Mucosa of descending colon (tissue), 3 donors: ENCODE data around the gene SLC7A11. TPM values are rescaled to one million over a fixed set of nuclear protein-coding genes. Genes with fewer than 3 reads are reported as not detected.

Experiments used
- ATAC-seq: fragments of 200-7000 bp; cut with Tn5 transposase; one replicate; pipeline ENCODE4 v1.9.1; 2020; ENCODE audit warnings: mild to moderate bottlenecking, moderate library complexity
- DNase-seq, 3 donors: peaks; one replicate each; pipeline ENCODE4 v3.0.0-alpha.2; 2020
- H3K36me3 ChIP-seq: fragments of 200-600 bp; one replicate; pipeline ENCODE4 v1.8.0; 2021; ENCODE audit warnings: low read depth, mild to moderate bottlenecking
- H3K4me1 ChIP-seq: fragments of 200-600 bp; one replicate; pipeline ENCODE4 v1.8.0; 2021; ENCODE audit warnings: low read depth, mild to moderate bottlenecking
- H3K4me3 ChIP-seq: fragments of 200-600 bp; one replicate; pipeline ENCODE4 v1.8.0; 2021; ENCODE audit warnings: mild to moderate bottlenecking
- H3K9me3 ChIP-seq: fragments of 200-600 bp; one replicate; pipeline ENCODE4 v1.8.0; 2021; ENCODE audit warnings: mild to moderate bottlenecking
- CTCF ChIP-seq: fragments of 200-600 bp; IDR thresholded peaks from one replicate; pipeline ENCODE4 v1.8.0; 2022; ENCODE audit warnings: antibody characterized with exemption, mild to moderate bottlenecking
- intact Hi-C, 2 donors: fragments of 100-400 bp; cut with DNase I in 1 of 2; cut with micrococcal nuclease in 1 of 2; formaldehyde crosslinking; loops; one replicate each; pipeline versions ENCODE4 v1.11.0 to v1.11.1; 2022; cut with DNase I, micrococcal nuclease
- total RNA-seq, 3 donors: library from RNA; stranded (reverse); fragmentation: NEBNext Ultra II Directional in 2 of 3; extraction: Animal tissue kit (Norgen Biotek cat#: 25700) in 2 of 3; gene quantifications; one replicate each; pipeline versions ENCODE4 v1.2.1 to v1.2.4, GENCODE V29; 2021 to 2023
- donor health status: DM: no; HTN: no; CAD: no; lungs with moderate emphysema.
- donor health status: DM: no; HTN: no; CAD: no.
- donor health status: DM: no; HTN: yes; CAD: no.

The SLC7A11 gene
- total RNA-seq, 3 donors from 2014 or later, result 0.70 to 2.9 (median 1.5) TPM

DNA sequence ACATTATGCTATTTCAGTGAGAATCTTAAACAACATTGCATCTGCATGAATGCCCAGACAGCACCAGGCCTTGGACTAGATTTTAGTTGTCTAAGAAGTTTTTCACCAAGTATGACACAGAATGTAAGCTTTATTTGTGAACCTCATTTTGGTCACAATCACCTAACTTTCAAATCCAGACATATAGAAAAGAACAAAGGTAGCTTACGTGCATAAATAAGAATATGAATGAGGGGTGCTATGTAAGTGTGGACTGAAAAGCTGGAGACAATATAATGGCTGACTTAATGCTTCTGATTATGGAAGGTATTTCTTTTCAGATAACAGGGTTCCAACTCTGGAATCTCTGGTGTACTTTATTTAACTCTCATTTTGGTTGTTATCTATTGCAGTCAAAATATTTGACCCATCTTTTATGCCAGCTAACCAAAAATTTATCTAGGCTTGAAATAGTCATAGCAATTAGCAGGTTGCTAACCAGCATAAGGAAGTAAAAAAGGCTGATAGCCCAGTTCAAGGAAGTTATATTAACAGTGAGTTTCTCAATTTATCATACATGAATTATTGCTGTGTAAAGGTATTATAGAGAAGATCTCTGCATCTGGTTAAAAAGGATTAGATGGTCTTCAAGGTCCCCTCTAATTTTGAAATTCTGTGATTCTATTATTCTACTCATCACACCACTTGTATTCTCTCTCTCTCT, 36.5 kb downstream of the SLC7A11 start:
- H3K4me1 ChIP-seq, result no peaks in the 10 kb centered on the region
- no peak overlapping the region for H3K4me3 ChIP-seq
- ATAC-seq (peak; percentile 57), DNase-seq (no peak)
- intact Hi-C loops, result no loop called here
- no peaks in the 10 kb centered on the region for H3K36me3 ChIP-seq
- TF ChIP-seq CTCF, result no peak
- no peaks in the 10 kb centered on the region for H3K9me3 ChIP-seq

DNA sequence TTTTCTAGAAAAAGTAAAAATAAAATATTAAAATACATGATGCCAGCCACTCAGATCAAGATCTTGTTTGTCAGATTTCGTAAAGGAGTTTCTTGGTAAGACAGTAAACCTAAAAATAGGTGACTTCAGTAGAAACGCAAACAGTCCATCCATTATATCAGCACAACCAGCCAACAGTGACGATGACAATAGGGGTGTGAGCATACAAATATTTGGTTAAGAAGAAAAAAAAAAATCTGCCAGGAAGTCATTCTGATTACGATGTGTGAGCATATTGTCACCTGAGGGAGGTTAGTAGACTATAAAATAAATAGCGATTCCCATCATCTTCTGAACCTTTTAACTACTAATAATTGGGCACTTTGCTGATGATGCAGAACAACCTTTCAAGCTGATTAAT, 37.6 kb downstream of the SLC7A11 start:
- peak; percentile 68 for ATAC-seq
- DNase-seq, result peak in 1 of 3 donors; percentile 58
- Histone ChIP-seq H3K4me1 (peaks cover 5% of the 10 kb centered on the region), H3K9me3 (no peaks in the 10 kb centered on the region), H3K4me3 (no peak overlapping the region), H3K36me3 (no peaks in the 10 kb centered on the region)
- intact Hi-C loops, result no loop called here
- no peak for TF ChIP-seq CTCF

GRCh38 chr4:138202686-138203085, 39.5 kb downstream of the SLC7A11 start:
- intact Hi-C loops, result no loop called here
- no peaks in the 10 kb centered on the region for H3K36me3 ChIP-seq
- H3K4me1 ChIP-seq, result peaks cover 5% of the 10 kb centered on the region
- no peaks in the 10 kb centered on the region for H3K9me3 ChIP-seq
- peak; percentile 73 for ATAC-seq
- H3K4me3 ChIP-seq, result no peak overlapping the region
- peak in 1 of 3 donors; percentile 44 for DNase-seq
- no peak for TF ChIP-seq CTCF

GRCh38 chr4:138200236-138200590, 41.9 kb downstream of the SLC7A11 start:
- ATAC-seq (no peak), DNase-seq (no peak)
- Histone ChIP-seq H3K4me1 (peaks cover 5% of the 10 kb centered on the region), H3K36me3 (no peaks in the 10 kb centered on the region), H3K9me3 (no peaks in the 10 kb centered on the region), H3K4me3 (no peak overlapping the region)
- TF ChIP-seq CTCF, result no peak
- intact Hi-C loops, result no loop called here

DNA sequence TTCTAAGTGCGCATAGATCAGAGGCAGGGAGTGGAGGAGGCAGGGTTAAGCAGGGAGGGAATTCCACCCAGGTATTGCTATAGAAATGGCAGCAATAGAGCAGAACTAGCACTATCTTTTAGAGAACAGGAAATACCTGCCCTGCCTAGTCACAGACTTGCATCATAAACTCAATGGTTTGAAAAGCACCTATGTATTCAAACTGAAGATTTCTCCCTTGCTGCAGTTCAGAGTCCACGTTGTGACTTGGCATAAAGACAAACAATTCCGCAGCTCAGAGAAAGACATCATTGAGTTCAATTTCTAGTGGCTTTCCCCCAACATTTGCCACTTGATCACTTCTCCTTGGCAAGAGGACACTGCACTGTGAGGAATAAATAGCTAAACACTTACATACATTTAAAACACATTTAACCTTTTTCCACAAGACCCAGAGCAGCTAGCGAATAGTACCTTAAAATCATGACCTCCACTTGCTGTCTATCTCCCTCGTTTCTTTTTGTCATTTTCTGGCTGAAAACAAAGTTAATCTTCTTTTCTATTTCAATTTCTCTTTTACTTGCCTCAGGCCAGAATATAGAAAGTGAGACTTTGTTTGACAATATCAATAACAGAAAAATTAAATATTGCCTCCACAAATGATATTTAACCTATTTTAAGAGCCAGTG, 42.4 kb downstream of the SLC7A11 start:
- no peak for TF ChIP-seq CTCF
- peak in 2 of 3 donors; percentile 24 to 80 for DNase-seq
- intact Hi-C loops, result no loop called here
- peak; percentile 99 for ATAC-seq
- Histone ChIP-seq H3K4me1 (peaks cover 5% of the 10 kb centered on the region), H3K9me3 (no peaks in the 10 kb centered on the region), H3K4me3 (no peak overlapping the region), H3K36me3 (no peaks in the 10 kb centered on the region)
